Activated CD4-positive, CD25-positive, alpha-beta regulatory T cell treated with anti-CD3 and anti-CD28 coated beads, Interleukin-2, amount 50 U/mL, for 72 hours (primary cell): Measurements from ENCODE around the gene MYO9B.
"Not testable (repeated sequence)": the region's sequence is repeated elsewhere in the genome, so short reads cannot be mapped to it uniquely, and the experiment has no call there.

Experiments
- DNase-seq: peaks from one replicate; pipeline ENCODE4 v3.0.0; 2021

The MYO9B gene

GRCh38 chr19:17094694-17095093 lies 19.1 kb downstream of the MYO9B start:
- DNase-seq, result not testable (repeated sequence)

- no peak for DNase-seq
Measured at GRCh38 chr19:17095141-17095919, 19.8 kb downstream of the MYO9B start.

GRCh38 chr19:17097593-17098126 lies 22.1 kb downstream of the MYO9B start:
- no peak for DNase-seq

GRCh38 chr19:17098326-17098725 lies 22.7 kb downstream of the MYO9B start:
- DNase-seq, result no peak

GRCh38 chr19:17101686-17102628 lies 26.4 kb downstream of the MYO9B start:
- DNase-seq, result no peak

GRCh38 chr19:17103177-17103576 lies 27.6 kb downstream of the MYO9B start:
- no peak for DNase-seq

- no peak for DNase-seq
Measured at GRCh38 chr19:17104679-17105078, 29.1 kb downstream of the MYO9B start.

- no peak for DNase-seq
Measured at GRCh38 chr19:17105556-17105955, 30.0 kb downstream of the MYO9B start.

GRCh38 chr19:17106964-17107363 lies 31.4 kb downstream of the MYO9B start:
- DNase-seq, result not testable (repeated sequence)

- DNase-seq, result no peak
Measured at GRCh38 chr19:17107546-17108452, 32.2 kb downstream of the MYO9B start.

- no peak for DNase-seq
Measured at GRCh38 chr19:17108453-17108784, 32.8 kb downstream of the MYO9B start.

- DNase-seq, result no peak
Measured at GRCh38 chr19:17109300-17109699, 33.7 kb downstream of the MYO9B start.

GRCh38 chr19:17109962-17110598 lies 34.5 kb downstream of the MYO9B start:
- DNase-seq, result no peak

- no peak for DNase-seq
Measured at GRCh38 chr19:17110599-17110966, 35.0 kb downstream of the MYO9B start.

- DNase-seq, result no peak
Measured at GRCh38 chr19:17111766-17112165, 36.2 kb downstream of the MYO9B start.

GRCh38 chr19:17112271-17112670 lies 36.7 kb downstream of the MYO9B start:
- no peak for DNase-seq

GRCh38 chr19:17112700-17113099 lies 37.1 kb downstream of the MYO9B start:
- no peak for DNase-seq

GRCh38 chr19:17113127-17113785 lies 37.7 kb downstream of the MYO9B start:
- DNase-seq, result no peak

GRCh38 chr19:17114414-17114831 lies 38.8 kb downstream of the MYO9B start:
- no peak for DNase-seq

GRCh38 chr19:17116996-17117702 lies 41.6 kb downstream of the MYO9B start:
- DNase-seq, result no peak

GRCh38 chr19:17118957-17119356 lies 43.4 kb downstream of the MYO9B start:
- DNase-seq, result no peak
